Measurements from ENCODE around the gene RAD52. TPM values are rescaled to one million over a fixed set of nuclear protein-coding genes. Genes with fewer than 3 reads are reported as not detected.

RAD52 gene
- total RNA-seq, 1 experiment from 2014 or later: 15.3 TPM

- Histone ChIP-seq H2AK5ac (ENCODE audit: insufficient read length, low read length) (no peak overlapping the region), H3T11ph (ENCODE audit: low read length) (no peak overlapping the region), H3K9ac (ENCODE audit: extremely low read depth, insufficient read length, low read length) (no peak overlapping the region), H4K5ac (ENCODE audit: insufficient read length, low read depth, low read length) (no peak overlapping the region), H3K79me2 (ENCODE audit: insufficient read depth, low read length) (no peaks in the 10 kb centered on the region), H2BK5ac (ENCODE audit: insufficient read length, low read length) (no peak overlapping the region), H2AFZ (ENCODE audit: low read length) (no peak overlapping the region), H3K27ac (ENCODE audit: insufficient read length, low read depth, low read length) (no peak overlapping the region), H3K23ac (ENCODE audit: insufficient read length, low read depth, low read length) (no peak overlapping the region), H4K8ac (replicated peaks; ENCODE audit: insufficient read length, low read depth, low read length) (no peak overlapping the region), H3K4ac (ENCODE audit: low read depth, low read length) (no peak overlapping the region), H4K20me1 (ENCODE audit: control insufficient read depth, insufficient read depth, insufficient read length) (no peaks in the 10 kb centered on the region), H3K56ac (ENCODE audit: insufficient read length, low read depth, low read length) (no peak overlapping the region), H2BK120ac (ENCODE audit: low read depth, low read length, poor library complexity, severe bottlenecking) (no peak overlapping the region), H4K91ac (ENCODE audit: insufficient read length, low read depth, low read length) (no peak overlapping the region), H3K27me3 (ENCODE audit: insufficient read depth, low read length) (no peaks in the 10 kb centered on the region), H2BK12ac (ENCODE audit: insufficient read length, low read depth, low read length) (no peak overlapping the region), H2BK15ac (ENCODE audit: low read depth, low read length) (no peak overlapping the region), H2BK20ac (ENCODE audit: low read depth, low read length, poor library complexity, severe bottlenecking) (no peak overlapping the region), H3K4me1 (ENCODE audit: insufficient read depth, low read length) (no peaks in the 10 kb centered on the region), H3K18ac (ENCODE audit: insufficient read length, low read depth, low read length) (no peak overlapping the region), H3K79me1 (ENCODE audit: insufficient read depth, low read depth, low read length, poor library complexity, severe bottlenecking) (no peaks in the 10 kb centered on the region), H3K14ac (ENCODE audit: insufficient read depth, low read length) (no peak overlapping the region), H3K4me2 (ENCODE audit: insufficient read depth, insufficient read length, low read length) (no peak overlapping the region), H3K9me3 (ENCODE audit: control insufficient read depth, low read depth, low read length) (no peaks in the 10 kb centered on the region), H3K23me2 (ENCODE audit: insufficient read length, low read depth, low read length, poor library complexity, severe bottlenecking) (no peaks in the 10 kb centered on the region)
- no peak overlapping the region for H3K27ac Mint-ChIP-seq
- DNase-seq: no peak
- H3K27me3 Mint-ChIP-seq (ENCODE audit: low read depth): no peaks in the 10 kb centered on the region
- no CpG with 5 or more reads among the region's 3 CpGs for WGBS (ENCODE audit: extremely low coverage, insufficient read length, low lambda C conversion rate)
- no peak overlapping the region for H3K4me3 Mint-ChIP-seq
- H3K36me3 Mint-ChIP-seq (ENCODE audit: insufficient read depth in 1 of 3, low read depth in 3 of 3): peaks cover 9 to 48% (median 32%) of the 10 kb centered on the region in 3 experiments
- peak; percentile 57 for TF ChIP-seq CTCF (conservative IDR thresholded peaks at IDR 0.05)
- H3K4me1 Mint-ChIP-seq: no peaks in the 10 kb centered on the region
- no peaks in the 10 kb centered on the region for H3K9me3 Mint-ChIP-seq
Observed at GRCh38 chr12:868722-869121, 80.8 kb downstream of the RAD52 start.
